GM12873 (cell line): ENCODE results near the gene DGCR8.

Experiments
- CTCF ChIP-seq: IDR thresholded peaks from 2 replicates; pipeline ENCODE4 v1.5.1; 2012; ENCODE audit warnings: low read depth, mild to moderate bottlenecking, moderate library complexity, low read length, control low read depth; ENCODE audit not compliant: insufficient read depth; ENCODE audit errors: missing control alignments

DGCR8 gene

GRCh38 chr22:20117633-20118299, 37.7 kb downstream of the DGCR8 start:
- TF ChIP-seq CTCF: no peak

GRCh38 chr22:20118300-20119020, 38.4 kb downstream of the DGCR8 start:
- no peak for TF ChIP-seq CTCF

DNA sequence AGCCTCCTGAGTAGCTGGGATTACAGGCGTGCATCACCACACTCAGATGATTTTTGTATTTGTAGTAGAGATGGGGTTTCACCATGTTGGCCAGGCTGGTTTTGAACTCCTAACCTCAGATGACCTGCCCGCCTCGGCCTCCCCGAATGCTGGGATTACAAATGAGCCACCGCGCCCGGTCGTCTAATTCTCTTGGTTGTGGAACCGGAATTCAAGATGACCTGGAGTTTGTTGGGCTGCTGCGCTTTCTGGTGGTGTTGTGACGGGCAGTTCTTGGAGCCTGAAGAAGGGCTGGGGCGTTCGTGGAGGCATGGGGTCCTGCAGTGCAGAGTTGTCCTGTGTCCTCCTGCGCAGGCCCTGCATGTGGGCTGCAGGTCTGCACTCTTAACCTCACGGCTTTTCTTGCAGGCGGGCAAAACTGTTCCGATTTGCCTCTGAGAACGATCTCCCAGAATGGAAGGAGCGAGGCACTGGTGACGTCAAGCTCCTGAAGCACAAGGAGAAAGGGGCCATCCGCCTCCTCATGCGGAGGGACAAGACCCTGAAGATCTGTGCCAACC, 41.9 kb downstream of the DGCR8 start:
- TF ChIP-seq CTCF: no peak

DNA sequence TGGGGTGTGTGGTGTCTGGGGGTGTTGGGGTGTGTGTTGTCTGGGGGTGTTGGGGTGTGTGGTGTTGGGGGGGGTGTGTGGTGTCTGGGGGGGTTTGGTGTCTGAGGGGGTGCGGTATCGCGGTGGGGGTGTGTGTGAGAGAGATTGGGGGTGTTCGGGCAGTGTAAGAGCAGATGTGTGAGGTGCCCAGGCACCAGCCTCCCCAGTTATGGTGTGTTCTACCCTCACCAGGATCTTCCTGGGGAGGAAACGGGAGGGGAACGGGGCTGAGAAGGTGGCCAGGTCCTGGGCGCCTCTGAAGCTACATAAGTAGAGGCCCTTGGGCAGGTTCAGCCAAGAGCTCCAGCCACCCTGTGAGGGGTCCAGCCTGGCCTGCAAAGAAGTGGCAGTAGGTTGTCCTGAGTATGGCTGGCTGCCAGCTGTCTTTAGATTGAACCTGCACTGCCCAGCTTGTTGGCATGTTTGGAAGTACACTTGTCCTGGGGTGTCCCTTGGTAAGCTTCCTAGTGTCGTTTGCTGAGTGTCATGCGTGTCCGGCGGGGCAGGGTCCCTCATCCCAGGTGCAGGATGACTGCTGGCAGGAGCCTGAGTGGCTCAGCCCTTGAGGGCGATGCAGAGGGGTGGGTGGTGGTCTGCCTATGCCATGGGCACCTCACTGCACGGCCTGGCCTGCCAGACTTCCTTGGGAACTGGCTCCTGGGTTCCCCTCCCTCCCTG, 43.5 kb downstream of the DGCR8 start:
- TF ChIP-seq CTCF: no peak

DNA sequence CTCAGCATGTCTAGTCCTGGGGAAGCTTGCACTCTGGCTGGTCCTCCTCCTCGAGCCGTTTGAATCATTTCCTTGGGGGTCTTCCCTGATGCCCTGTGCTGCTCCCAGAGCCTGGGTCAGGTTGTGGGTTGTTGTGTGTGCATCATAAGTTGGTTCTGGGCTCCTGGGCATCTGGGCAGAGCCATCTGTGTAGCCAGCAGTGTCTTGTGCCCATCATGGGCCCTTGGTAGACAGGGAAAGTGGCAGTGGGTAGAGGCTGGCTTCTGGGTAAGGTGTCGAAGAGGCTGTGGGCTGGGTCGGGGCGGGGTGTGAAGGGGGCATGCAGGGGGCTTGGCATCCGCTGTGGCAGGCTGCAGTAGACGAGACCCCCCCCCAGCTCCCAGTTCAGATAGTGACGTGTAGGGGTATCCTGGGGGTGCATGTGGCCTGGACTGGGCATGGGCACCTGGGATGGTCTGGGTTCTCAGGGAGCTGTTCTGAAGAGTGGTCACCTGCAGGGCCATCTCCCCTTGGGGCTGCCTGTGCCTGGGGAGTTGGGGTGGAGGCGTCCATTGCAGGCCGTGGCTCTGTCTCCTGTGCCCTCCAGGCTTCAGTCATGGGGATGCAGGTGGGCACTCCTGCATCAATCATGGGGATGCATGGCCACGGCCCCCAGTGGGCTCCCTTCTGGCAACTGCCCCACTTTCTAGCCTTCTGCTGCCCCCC, 44.2 kb downstream of the DGCR8 start:
- no peak for TF ChIP-seq CTCF

DNA sequence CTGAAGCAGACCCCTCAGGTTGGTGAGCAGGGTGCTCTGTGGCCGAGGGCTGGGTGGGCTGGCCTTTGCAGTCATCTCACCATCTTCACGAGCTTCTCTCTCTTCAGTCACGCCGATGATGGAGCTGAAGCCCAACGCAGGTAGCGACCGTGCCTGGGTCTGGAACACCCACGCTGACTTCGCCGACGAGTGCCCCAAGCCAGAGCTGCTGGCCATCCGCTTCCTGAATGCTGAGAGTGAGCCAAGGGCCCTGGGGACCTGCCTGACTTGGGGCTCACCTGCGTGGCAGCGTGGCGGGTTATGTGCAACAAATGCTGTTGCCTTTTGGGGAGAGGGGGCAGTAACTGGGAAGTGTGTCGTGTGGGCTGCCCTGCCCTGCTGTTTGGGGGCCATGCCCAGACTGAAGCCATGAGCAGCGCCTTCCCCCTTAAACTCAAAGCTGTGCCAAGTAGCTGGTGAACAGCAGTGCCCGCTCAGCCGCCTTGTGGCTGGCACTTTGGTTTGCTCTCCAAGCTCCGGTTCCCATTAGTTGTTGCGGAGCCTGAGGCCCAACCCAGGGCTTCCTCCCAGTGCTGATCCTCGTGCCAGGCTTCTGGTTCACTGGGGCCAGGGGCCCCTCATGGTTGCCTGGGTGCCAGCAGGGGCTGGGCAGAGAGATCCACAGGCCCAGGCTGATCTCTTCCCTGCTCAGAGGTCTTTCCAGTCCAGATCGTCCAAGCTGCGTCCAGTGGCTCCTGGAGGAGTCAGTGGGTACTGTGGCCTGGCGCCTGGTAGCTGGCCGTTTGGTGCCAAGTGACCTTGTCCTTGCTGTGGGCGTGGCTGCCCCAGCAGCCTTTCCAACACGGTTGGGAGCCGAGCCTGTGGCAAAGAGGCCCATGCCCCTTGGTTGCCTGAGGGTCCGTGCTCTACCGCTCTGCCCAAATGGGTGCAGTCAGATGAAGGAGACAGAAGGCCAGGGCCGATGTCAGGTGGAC, 45.4 kb downstream of the DGCR8 start:
- TF ChIP-seq CTCF: no peak
